ENCODE results near the gene HPS4.

GRCh38 chr22:26462051-26462450 lies 21.5 kb downstream of the HPS4 start:
- TF ChIP-seq CTCF (IDR thresholded peaks at IDR 0.05), result no peak
- TF ChIP-seq ZFX (IDR thresholded peaks at IDR 0.05; ENCODE audit: borderline replicate concordance), result no peak
